HFF-Myc (cell line): ENCODE data around the gene SERINC5.

Experiments used
- DNase-seq: peaks from one replicate; pipeline ENCODE4 v3.0.0-alpha.2; 2011; ENCODE audit warnings: low read depth; ENCODE audit errors: extremely low read depth
- H3K4me3 ChIP-seq: replicated peaks from 2 replicates; pipeline ENCODE4 v1.5.1; 2011; ENCODE audit warnings: low read depth, mild to moderate bottlenecking, control low read depth, low read length
- CTCF ChIP-seq: IDR thresholded peaks from 2 replicates; pipeline ENCODE4 v1.5.1; 2012; ENCODE audit warnings: mild to moderate bottlenecking, low read depth, low read length, control low read depth; ENCODE audit errors: missing control alignments

SERINC5 gene

GRCh38 chr5:80072103-80073073 lies 183.5 kb downstream of the SERINC5 start:
- no peak for DNase-seq
- H3K4me3 ChIP-seq = no peak overlapping the region
- no peak for TF ChIP-seq CTCF

- H3K4me3 ChIP-seq = no peak overlapping the region
- no peak for TF ChIP-seq CTCF
- DNase-seq = no peak
These were observed 184.3 kb downstream of the SERINC5 start for GRCh38 chr5:80071510-80072021.

- DNase-seq = no peak
- no peak for TF ChIP-seq CTCF
- no peak overlapping the region for H3K4me3 ChIP-seq
These were observed 185.4 kb downstream of the SERINC5 start for GRCh38 chr5:80070338-80071056.

- no peak overlapping the region for H3K4me3 ChIP-seq
- DNase-seq = no peak
- no peak for TF ChIP-seq CTCF
These were observed 185.9 kb downstream of the SERINC5 start for GRCh38 chr5:80069918-80070318.

- DNase-seq = no peak
- no peak overlapping the region for H3K4me3 ChIP-seq
- TF ChIP-seq CTCF = no peak
These were observed 186.5 kb downstream of the SERINC5 start for GRCh38 chr5:80069251-80069800.

- H3K4me3 ChIP-seq = no peak overlapping the region
- no peak for DNase-seq
- no peak for TF ChIP-seq CTCF
These were observed 187.1 kb downstream of the SERINC5 start for GRCh38 chr5:80068775-80069174.
